Neural progenitor cell (in vitro differentiated cells): Measurements from ENCODE around the gene ISM2.

Experiments
- EZH2 ChIP-seq: fragments of 200-600 bp; sonication (generic); IDR thresholded peaks from 2 replicates; pipeline ENCODE4 v1.6.1; 2017; ENCODE audit warnings: antibody characterized with exemption, mild to moderate bottlenecking, moderate library complexity
- EZH2phosphoT487 ChIP-seq: fragments of 200-600 bp; sonication (generic); IDR thresholded peaks from 2 replicates; pipeline ENCODE4 v1.6.1; 2017; ENCODE audit warnings: antibody characterized with exemption
- TF ChIP-seq, protein P1 (sequence below): fragments of 200-600 bp; sonication (generic); IDR thresholded peaks from 2 replicates; pipeline ENCODE4 v1.5.1; 2017; ENCODE audit warnings: antibody characterized with exemption, mild to moderate bottlenecking

DNA sequence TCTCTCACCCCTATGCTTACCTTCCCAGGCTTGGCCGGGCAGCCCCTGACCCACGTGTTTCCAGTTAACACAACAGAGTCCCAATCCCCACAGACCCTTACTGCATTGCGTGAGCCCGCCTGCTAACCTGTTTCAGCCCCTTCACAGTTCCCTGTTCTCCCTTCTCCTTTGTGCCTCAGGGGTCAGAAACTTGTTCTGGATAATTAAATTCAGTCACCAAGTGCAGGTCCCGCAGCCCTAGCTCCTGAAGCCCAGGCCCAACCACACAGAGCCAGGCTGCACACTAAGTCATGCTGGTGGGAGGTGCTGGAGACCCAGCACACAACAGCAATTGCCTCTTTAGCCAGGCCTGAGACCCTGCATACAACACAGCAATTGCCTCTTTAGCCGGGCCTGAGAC is 9.6 kb downstream of the ISM2 start:
- TF ChIP-seq, protein P1, sequence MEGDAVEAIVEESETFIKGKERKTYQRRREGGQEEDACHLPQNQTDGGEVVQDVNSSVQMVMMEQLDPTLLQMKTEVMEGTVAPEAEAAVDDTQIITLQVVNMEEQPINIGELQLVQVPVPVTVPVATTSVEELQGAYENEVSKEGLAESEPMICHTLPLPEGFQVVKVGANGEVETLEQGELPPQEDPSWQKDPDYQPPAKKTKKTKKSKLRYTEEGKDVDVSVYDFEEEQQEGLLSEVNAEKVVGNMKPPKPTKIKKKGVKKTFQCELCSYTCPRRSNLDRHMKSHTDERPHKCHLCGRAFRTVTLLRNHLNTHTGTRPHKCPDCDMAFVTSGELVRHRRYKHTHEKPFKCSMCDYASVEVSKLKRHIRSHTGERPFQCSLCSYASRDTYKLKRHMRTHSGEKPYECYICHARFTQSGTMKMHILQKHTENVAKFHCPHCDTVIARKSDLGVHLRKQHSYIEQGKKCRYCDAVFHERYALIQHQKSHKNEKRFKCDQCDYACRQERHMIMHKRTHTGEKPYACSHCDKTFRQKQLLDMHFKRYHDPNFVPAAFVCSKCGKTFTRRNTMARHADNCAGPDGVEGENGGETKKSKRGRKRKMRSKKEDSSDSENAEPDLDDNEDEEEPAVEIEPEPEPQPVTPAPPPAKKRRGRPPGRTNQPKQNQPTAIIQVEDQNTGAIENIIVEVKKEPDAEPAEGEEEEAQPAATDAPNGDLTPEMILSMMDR = no peak
- TF ChIP-seq EZH2 (no peak), EZH2phosphoT487 (no peak)
